ENCODE results near the gene LYVE1. TPM values are rescaled to one million over a fixed set of nuclear protein-coding genes. Genes with fewer than 3 reads are reported as not detected.
"Not testable (repeated sequence)": the region's sequence is repeated elsewhere in the genome, so short reads cannot be mapped to it uniquely, and the experiment has no call there.

Gene LYVE1
- total and polyA plus RNA-seq, 4 donors, result 22.5 to 70.8 (median 36.9) TPM

DNA sequence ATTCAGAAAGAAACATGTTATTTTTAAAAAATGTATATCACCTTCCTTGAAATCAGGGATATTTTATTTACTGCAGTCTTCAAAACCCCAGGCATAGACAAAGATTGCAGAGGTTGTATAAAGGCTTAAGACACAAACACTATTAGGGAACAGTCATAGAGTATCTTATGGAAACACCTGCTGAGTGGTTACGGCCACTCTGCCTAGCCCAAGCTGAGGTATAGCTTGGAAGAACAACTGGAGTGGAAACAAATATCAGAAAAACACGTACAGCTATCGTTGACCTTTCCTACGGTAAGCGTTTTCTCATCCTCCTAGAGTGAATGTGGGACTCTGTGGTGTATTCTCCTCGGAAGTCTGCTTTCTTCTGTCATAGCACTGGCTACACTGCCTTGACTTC is 30.4 kb upstream of the LYVE1 start:
- H3K9ac ChIP-seq (ENCODE audit: insufficient read depth in 1 of 2, low read length in 2 of 2), result no peak overlapping the region
- H3K27me3 ChIP-seq (ENCODE audit: control insufficient read depth in 3 of 3, insufficient read depth in 3 of 3, low read length in 2 of 3), result no peaks in the 10 kb centered on the region
- H3K4me1 ChIP-seq (ENCODE audit: control insufficient read depth in 5 of 5, insufficient read depth in 5 of 5, low read length in 5 of 5), result peaks cover 0 to 17% (median 0%) of the 10 kb centered on the region in 5 donors
- peaks cover 0 to 6% (median 0%) of the 10 kb centered on the region in 4 donors for H3K36me3 ChIP-seq (ENCODE audit: control insufficient read depth in 4 of 4, insufficient read depth in 4 of 4, low read length in 4 of 4)
- 91 to 95% methylated on average over 6 of the region's 6 CpGs for WGBS, 2 donors
- H3K4me3 ChIP-seq, result no peak overlapping the region
- TF ChIP-seq, protein P1, sequence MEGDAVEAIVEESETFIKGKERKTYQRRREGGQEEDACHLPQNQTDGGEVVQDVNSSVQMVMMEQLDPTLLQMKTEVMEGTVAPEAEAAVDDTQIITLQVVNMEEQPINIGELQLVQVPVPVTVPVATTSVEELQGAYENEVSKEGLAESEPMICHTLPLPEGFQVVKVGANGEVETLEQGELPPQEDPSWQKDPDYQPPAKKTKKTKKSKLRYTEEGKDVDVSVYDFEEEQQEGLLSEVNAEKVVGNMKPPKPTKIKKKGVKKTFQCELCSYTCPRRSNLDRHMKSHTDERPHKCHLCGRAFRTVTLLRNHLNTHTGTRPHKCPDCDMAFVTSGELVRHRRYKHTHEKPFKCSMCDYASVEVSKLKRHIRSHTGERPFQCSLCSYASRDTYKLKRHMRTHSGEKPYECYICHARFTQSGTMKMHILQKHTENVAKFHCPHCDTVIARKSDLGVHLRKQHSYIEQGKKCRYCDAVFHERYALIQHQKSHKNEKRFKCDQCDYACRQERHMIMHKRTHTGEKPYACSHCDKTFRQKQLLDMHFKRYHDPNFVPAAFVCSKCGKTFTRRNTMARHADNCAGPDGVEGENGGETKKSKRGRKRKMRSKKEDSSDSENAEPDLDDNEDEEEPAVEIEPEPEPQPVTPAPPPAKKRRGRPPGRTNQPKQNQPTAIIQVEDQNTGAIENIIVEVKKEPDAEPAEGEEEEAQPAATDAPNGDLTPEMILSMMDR (IDR thresholded peaks at IDR 0.05; ENCODE audit: control extremely low read depth, extremely low read depth), result no peak
- no peak for ATAC-seq (ENCODE audit: insufficient read depth, low FRiP score)
- peak overlapping the region in 1 of 2 donors; percentile 4 for H3K27ac ChIP-seq (ENCODE audit: low read depth in 1 of 2, low read length in 1 of 2)
- no peaks in the 10 kb centered on the region for H3K9me3 ChIP-seq (ENCODE audit: control insufficient read depth in 4 of 4, insufficient read depth in 3 of 4, low read length in 3 of 4)
- DNase-seq, result no peak

DNA sequence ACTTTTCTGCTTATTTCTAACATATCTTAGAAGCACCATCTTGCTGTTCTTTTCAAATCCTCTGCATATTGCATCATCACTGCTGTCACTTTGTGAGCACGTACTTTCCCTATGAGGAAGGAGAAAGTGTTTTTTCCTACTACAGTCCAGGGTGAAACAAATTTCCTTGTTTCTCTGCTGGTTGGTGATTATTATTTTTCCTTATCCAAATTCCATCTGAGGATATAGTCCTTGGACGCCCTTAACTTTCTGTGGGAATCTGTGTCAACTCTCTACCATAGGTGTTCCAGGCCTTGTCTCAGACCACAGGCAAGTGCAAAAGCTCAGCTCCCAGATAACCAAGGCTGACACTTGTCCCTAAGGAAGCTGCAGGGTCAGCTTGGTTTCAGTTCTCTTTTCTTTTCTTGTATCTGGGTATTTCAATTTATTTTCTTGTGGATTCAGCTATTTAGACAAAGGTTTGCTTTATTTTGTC is 29.4 kb upstream of the LYVE1 start:
- TF ChIP-seq, protein P1 (IDR thresholded peaks at IDR 0.05; ENCODE audit: control extremely low read depth, extremely low read depth), result no peak
- H3K9ac ChIP-seq (ENCODE audit: insufficient read depth in 1 of 2, low read length in 2 of 2), result no peak overlapping the region
- ATAC-seq (ENCODE audit: insufficient read depth, low FRiP score) (no peak), DNase-seq (no peak)
- no peaks in the 10 kb centered on the region for H3K27me3 ChIP-seq (ENCODE audit: control insufficient read depth in 3 of 3, insufficient read depth in 3 of 3, low read length in 2 of 3)
- no peaks in the 10 kb centered on the region for H3K9me3 ChIP-seq (ENCODE audit: control insufficient read depth in 4 of 4, insufficient read depth in 3 of 4, low read length in 3 of 4)
- H3K4me1 ChIP-seq (ENCODE audit: control insufficient read depth in 5 of 5, insufficient read depth in 5 of 5, low read length in 5 of 5), result peaks cover 0 to 17% (median 0%) of the 10 kb centered on the region in 5 donors
- WGBS, 2 donors, result 48 to 52% methylated on average over 2 of the region's 2 CpGs
- peaks cover 0 to 6% (median 0%) of the 10 kb centered on the region in 4 donors for H3K36me3 ChIP-seq (ENCODE audit: control insufficient read depth in 4 of 4, insufficient read depth in 4 of 4, low read length in 4 of 4)
- no peak overlapping the region for H3K27ac ChIP-seq (ENCODE audit: low read depth in 1 of 2, low read length in 1 of 2)
- H3K4me3 ChIP-seq, result no peak overlapping the region

DNA sequence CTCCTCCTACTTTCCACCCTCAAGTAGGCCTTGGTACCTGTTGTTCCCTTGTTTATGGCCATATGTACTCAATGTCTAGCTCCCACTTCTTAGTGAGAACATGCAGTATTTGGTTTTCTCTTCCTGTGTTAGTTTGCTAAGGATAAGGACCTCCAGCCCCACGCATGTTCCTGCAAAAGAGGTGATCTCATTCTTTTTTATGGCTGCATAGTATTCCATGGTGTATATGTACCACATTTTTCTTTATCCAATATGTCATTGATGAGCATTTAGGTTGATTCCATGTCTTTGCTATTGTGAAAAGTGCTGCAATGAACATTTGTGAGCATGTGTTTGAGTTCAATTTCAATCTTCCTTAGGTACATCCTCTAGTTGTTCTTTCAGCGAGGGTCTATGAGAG is 27.4 kb upstream of the LYVE1 start:
- ATAC-seq (ENCODE audit: insufficient read depth, low FRiP score); H3K27ac ChIP-seq (ENCODE audit: low read depth in 1 of 2, low read length in 1 of 2); H3K9ac ChIP-seq (ENCODE audit: insufficient read depth in 1 of 2, low read length in 2 of 2); H3K36me3 ChIP-seq (ENCODE audit: control insufficient read depth in 4 of 4, insufficient read depth in 4 of 4, low read length in 4 of 4); H3K9me3 ChIP-seq (ENCODE audit: control insufficient read depth in 4 of 4, insufficient read depth in 3 of 4, low read length in 3 of 4); H3K4me3 ChIP-seq; DNase-seq; H3K27me3 ChIP-seq (ENCODE audit: control insufficient read depth in 3 of 3, insufficient read depth in 3 of 3, low read length in 2 of 3): not testable (repeated sequence)
- peaks cover 0 to 16% (median 0%) of the 10 kb centered on the region in 5 donors for H3K4me1 ChIP-seq (ENCODE audit: control insufficient read depth in 5 of 5, insufficient read depth in 5 of 5, low read length in 5 of 5)
- 96 to 100% methylated on average over 2 of the region's 2 CpGs for WGBS, 2 donors

DNA sequence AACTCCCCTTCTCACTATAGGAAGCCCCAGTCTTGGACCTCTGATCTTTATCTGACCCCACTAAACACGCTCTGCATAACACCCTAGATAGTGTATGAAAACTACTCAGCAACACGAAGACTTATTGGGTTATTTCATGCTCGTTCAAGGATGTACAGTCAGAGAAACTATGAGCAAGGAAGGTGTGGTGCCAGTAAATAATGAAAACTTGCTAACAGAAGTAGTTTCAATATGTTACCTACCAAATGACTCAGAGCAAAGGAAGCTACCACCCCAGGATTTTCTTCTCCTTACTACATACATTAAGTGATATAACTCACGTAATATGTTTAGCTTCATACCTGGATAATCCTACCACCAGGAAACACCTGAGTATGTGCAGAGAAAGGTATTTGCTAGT is 25.9 kb upstream of the LYVE1 start:
- Histone ChIP-seq H3K4me1 (ENCODE audit: control insufficient read depth in 5 of 5, insufficient read depth in 5 of 5, low read length in 5 of 5) (peaks cover 0 to 10% (median 0%) of the 10 kb centered on the region in 5 donors), H3K9ac (ENCODE audit: insufficient read depth in 1 of 2, low read length in 2 of 2) (no peak overlapping the region), H3K27ac (ENCODE audit: low read depth in 1 of 2, low read length in 1 of 2) (no peak overlapping the region), H3K36me3 (ENCODE audit: control insufficient read depth in 4 of 4, insufficient read depth in 4 of 4, low read length in 4 of 4) (peaks cover 0 to 3% (median 0%) of the 10 kb centered on the region in 4 donors), H3K27me3 (ENCODE audit: control insufficient read depth in 3 of 3, insufficient read depth in 3 of 3, low read length in 2 of 3) (no peaks in the 10 kb centered on the region), H3K9me3 (ENCODE audit: control insufficient read depth in 4 of 4, insufficient read depth in 3 of 4, low read length in 3 of 4) (no peaks in the 10 kb centered on the region), H3K4me3 (no peak overlapping the region)
- DNase-seq (no peak), ATAC-seq (ENCODE audit: insufficient read depth, low FRiP score) (no peak)
- TF ChIP-seq, protein P1 (IDR thresholded peaks at IDR 0.05; ENCODE audit: control extremely low read depth, extremely low read depth), result no peak
- 77 to 93% methylated on average over 4 of the region's 4 CpGs for WGBS, 2 donors
